NCI-H510A (cell line): ENCODE measurements around the gene GC.
A peak's percentile ranks its signal among the peaks of the same experiment; 100 is the strongest.
"Not testable (repeated sequence)": the region's sequence is repeated elsewhere in the genome, so short reads cannot be mapped to it uniquely, and the experiment has no call there.

Experiments used
- DNase-seq: peaks from one replicate; lab custom pipeline; 2025; lab: John Stamatoyannopoulos, UW

The GC gene

DNA sequence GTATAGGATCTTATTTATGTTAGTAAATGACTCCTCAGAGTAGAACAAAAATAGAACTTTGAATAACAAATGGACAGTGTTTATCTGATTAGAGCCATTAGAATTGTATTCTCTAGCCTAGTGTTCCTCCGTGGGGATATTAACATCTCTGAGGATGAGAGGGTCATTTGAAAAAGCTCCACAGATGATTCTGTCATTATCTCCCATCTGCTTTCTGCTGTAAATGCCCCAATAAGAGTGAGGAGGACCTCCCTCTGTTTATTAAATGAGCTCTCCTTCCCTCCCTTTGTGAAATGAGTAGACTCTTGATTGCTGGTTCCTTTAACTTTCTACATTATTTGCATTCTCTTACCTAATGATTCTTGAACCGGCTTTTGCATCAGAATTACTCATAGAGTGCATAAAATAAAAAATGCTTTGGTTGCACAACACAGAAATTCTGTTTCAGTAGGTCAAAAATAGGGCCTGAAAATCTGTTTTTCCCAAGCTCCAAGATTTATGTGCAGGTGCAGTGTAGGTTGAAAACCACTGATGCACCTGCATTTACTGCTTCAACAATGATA lies 18.0 kb downstream of the GC start:
- no peak for DNase-seq

DNA sequence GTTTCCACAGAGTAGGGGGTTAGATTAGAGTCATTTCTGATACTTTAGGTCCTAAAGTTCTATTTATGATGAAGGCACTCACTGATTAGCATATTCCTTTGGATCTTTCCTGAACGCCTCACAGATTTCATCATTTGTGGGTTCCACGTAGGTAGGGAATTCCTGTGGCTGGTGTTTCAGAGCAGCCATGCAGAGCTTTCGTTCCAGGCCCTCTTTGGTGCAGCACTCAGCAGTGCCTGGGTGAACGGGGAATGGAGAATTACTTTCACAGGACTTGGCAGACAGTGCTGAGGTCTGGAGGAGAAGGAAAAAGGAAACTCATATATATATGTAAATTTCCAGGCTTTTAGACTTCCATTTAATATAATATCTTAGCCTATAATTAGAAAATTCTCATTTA lies 18.5 kb downstream of the GC start:
- no peak for DNase-seq

DNA sequence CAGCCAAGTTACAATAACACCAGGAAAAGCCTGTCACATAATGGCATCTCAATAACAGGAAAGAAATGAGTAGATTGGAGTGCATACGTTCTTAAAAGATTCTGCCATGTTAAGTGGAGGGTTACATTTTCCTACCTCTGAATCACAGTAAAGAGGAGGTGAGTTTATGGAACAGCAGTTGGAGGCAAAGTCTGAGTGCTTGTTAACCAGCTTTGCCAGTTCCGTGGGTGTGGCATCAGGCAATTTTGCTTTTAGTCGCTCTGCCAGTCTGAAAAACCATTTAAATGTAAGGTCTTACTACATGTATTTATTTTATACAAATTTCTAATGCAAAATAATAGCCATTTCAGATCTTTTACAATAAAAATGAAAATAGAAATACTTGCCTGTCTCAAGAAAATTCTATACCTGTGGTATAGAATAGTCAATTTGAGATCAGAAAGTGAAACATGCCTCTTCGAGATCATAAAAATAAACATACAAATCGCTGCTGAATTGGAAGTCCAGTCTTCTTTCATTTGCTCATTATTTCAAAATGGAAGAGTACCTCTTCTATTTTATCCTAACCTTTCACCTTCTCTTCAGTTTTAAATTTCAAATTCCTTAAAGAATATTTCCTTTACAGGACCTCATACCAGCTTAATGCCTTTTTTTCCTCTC lies 31.4 kb downstream of the GC start:
- DNase-seq = no peak

DNA sequence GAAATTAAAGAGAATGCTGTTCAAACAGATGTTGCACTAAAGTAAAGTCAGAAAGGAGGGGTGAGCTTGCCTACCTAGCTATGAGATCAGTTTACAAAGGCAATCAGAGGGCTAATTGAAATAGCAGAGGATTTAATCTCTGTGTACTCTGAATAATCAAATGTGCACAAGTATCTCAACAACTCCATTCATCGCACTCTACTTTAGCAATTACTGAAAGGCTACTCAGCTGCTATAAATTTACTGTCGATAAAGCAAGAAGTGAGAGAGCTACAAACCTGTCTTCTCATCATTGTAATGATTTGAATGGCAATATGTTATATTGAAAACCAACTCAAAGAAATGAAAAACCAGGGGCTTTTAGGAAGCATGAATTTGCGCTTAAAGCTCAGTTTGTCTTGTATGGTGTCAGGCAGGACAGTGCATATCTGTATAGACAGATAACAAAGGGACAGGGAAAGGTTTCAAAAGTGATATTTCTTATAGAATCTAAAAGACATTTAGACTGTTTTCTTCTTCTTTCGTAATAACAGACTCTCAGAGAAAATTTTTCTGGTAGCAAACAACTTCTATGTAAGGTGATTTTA lies 34.8 kb downstream of the GC start:
- DNase-seq = peak; percentile 3

DNA sequence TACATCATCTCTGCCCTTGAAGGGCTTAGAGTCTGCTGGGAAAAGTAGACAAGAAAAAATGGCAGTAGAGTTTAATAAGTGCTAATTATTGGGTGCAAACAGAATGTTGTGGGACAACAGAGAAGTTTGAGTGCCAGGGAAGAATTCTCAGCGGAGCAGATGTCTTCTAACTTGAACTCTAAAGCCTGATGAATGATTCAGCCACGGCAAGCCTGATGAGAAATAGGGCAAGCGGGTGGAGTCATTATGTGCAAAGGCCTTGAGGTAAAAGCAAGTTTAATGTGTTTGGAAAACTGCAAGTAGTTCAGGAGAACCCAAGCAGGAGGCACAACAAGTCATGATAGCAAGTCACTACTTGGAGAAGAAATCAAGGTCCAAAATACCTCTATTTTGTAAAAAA lies 37.5 kb downstream of the GC start:
- no peak for DNase-seq

DNA sequence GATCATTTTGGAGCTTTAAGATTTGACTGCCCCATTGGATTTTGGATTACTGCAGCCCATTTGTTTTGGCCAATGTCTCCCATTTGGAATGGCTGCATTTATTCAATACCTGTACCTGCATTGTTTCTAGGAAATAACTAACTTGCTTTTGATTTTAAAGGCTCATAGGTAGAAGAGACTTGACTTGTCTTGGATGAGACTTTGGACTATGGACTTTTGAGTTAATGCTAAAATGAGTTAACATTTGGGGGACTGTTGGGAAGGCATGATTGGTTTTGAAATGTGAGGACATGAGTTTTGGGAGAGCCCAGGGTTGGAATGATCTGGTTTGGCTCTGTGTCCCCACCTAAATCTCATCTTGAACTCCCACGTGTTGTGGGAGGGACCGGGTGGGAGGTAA lies 45.1 kb downstream of the GC start:
- DNase-seq = not testable (repeated sequence)

DNA sequence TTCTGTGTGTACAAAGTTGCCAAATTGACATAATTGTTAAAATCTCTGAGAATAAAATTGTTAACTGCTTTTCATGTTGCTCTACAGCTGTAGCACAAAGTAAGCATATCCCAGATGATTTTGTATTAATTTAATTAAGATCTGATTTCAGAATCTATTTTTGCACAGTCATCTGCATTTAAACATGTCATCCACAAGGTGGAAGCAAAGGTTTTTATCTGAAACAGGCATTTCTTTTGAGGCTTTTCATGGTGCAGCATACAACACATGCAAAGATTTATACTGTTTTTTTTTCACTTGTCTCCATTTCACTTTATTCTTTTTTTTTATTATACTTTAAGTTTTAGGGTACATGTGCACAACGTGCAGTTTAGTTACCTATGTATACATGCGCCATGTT lies 51.2 kb downstream of the GC start:
- DNase-seq = peak; percentile 8

DNA sequence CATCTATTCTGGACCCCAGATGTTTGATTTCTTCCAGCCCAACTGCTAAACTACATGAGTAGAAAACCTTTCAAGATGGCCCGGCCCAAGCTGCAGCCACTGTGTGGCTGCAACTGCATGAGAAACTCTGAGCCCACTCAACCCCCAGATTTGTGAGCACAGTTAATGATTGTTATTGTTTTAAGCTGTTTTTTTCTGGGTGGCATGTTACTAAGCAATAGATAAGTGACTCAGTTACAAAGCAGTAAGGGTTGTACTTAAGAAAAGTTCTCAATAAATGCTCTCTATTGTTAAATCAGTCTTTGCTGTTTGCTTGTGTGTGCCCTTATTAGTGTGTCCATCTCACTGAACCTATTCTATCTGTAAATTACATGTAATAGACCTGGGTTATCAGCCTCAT lies 51.8 kb downstream of the GC start:
- no peak for DNase-seq

DNA sequence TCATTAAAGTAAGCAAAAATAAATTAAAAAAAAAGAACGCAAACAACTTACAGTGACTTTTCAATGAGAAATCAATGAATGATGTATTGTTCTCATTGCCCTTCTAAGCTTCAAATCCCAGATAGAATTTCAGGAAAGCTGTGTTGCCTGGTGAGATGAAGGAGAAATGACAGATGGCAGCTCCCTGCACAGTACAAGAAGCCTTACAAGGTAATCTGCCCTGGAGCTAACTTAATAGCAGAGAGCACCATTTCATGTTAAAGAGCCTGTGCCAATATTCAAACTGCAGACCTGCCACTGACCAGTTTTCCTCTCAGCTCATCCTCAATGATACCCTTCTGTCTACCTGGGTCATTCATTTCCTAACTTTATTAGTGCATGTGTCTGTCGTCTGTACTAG lies 54.0 kb downstream of the GC start:
- no peak for DNase-seq

DNA sequence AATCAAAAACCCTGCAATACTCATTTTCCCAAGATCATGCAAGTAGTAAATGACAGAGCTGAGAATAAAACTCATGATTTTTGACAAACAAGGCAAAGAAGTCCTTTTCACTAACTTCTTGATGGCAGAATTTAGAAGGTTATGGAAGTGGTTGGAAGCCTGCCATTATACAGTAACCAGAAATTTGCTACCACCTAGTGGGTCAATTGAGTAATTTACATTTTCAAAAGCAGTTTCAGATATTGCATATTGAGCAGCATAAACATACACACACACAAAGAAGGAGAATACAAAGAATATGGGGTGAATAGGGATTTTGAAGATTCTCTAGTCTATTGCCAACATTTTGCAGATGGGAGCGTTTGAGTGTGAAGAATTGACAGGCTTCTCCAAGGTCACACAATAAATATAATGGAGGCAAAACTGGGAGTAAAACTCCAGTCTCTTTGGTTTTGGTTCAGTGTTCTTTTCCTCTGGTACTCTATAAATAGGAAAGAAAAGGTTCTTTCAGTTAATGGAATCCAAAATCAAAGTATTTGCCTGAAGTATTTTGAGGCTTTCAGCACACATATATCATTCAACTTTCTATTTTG lies 70.2 kb downstream of the GC start:
- peak; percentile 5 for DNase-seq

DNA sequence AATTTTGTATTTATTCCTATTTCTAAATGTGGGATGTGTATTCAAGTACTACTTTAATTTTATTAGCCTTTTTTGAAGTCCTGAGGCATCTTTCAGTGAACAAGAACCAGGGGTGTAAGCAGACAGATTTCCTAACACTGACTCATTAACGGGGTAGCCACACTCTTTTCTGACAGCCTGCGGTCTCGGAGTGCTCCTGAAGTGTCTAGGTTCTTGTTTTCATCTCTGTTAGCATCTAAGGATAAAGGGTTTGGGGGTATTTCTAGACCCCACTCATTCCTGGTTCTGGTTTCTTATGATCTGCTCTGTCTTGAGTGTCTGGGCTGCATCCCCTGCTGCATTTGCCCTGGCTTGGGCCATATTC lies 71.9 kb downstream of the GC start:
- no peak for DNase-seq

DNA sequence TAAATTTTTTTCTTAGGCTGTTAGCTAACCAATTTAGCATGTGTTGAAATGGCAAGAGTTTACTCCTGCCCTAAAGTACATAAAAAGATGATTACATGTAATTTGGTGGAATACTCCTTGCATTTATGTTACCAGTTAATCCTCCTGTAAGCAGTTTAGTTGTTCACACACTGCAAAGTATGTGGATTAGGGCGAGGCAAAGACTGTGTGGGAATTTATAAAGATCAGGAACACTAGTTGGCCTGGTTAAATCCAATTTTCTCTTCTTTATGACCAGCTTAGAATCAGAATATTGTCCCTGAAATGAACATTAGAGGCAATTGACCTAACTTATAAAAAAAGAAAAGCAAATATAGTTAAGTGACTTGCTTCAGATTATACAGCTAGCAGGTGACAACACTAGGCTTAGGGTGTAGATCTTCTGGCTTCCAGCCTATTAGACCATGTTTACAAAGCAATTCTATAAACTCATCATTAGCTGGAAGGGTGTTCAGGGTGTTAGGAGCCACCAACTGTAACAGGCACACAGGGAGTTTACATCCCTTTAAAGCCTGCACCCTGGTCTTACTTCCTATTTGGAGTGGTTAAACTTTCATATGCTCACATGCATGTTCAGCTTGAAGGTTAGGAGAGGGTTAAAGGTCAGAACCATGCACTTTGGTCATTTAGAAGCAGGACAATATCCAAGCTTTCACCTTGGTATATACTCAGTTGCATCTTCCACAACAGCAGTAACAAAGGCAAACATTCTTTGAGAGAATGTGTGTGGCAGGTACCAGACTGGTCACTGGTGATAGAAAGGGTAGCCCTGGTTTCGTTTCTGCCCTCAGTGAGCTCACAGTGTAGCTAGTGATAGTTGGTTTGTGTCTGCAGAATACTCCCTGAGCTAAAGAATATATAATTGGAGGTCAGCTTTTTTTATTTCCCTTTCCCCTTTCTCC lies 72.6 kb downstream of the GC start:
- DNase-seq = no peak

DNA sequence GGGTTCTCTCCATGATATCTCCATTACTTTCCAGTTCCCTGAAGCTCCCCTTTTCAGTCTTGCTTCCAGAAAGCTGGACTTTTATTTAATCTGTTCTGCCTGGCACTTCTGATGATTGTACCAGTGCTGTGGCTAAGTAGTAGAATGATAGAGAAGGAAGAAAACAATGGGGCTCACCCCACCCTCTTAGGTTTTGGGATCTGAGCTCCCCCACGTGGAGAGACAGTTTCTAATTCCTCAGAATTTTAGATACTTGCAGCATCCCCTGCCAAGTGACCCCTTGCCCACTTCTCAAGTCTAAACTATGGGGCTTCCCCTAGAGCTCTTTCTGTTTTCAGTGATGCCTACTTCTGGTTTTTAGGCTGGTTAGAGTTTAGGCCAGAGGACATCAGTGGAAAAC lies 73.9 kb downstream of the GC start:
- DNase-seq = no peak

DNA sequence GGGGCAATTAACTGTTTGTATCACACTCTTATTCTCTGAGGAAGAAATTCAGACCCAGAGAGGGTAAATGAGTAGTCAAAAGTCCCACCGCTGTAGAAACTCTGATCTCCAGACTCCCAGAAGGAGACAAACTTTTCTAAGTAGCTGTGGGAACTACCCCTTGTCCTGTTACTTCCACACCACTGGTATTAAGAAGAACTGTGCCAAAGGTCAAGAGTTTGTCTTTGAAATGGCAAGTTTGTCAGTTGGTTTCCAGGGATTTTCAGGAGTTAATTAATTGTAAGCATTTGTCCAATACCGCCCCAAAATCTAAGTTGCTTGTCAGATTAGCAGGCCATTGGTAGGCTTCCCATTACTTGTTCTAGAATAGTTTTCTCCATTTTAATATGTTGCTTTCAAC lies 85.7 kb downstream of the GC start:
- no peak for DNase-seq

DNA sequence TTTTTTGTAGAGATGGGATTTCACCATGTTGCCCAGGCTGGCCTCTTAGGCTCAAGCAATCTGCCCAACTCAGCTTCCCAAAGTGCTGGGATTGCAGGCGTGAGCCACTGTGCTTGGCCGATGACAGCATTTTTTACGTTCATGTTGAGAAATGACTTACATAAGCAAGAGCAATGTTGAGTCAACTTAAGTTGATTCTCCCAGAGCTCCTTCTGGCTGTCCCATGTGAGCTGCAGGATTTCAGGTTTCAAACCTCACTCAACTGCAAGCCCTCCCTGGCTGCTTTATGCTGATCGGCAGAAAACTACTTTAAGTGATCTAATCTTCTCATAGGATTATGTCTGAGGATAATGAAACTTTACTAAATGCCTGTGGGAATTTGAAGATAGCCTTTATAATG lies 86.8 kb downstream of the GC start:
- no peak for DNase-seq

DNA sequence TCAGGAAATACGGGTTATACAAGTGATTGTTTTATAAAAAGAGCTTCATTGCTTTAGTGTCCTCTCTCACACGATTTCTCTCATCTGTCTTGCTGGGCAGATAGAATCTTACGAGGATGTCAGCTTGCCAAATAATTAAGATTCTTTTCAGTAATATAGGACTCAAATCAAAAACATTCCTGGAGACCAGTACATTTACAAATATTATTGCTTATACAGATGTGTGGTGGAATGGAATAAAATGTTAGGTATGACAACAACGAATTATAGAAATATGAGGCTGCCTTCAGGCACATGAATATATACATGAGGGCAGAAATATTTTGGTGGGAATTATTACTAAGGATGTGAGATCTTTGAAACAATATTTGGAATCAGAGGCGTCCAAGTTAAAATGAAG lies 88.9 kb downstream of the GC start:
- DNase-seq = no peak

DNA sequence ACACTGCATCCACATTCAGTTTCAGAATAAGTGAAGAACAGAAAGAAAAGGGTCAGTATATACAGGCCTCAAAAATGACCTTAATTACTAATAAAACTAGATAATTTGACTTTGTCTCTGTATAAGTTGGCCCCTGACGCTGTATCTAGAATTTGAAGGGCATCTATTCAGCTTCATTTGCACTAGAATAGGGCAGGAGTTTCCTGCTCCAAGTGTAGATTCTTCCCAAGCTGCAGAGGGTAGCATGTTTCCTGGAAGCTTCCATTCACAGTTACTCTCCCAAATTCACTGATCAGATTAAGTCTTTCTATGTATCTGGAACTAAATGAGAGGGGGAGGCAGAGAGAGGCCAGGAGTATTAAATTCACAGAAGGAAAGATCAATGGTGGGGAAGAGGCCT lies 90.9 kb downstream of the GC start:
- DNase-seq = no peak

DNA sequence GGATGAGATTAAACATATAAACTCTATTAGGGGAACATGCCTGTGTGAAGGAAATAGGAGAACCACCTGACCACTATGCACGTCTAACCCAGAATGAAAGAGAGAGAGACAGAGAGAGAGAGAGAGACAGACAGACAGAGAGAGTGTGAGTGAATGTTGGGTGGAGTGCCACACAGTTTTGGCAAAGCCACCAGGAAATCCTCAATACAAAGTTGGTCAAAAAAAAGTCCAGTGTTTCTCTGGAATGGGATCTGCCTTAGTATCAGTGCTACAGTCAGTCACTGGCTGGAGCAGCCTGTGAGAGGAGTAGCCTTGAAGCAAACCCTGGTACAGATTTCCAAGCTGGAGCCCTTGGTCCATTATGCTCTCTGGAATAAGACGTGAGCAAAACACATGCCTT lies 91.7 kb downstream of the GC start:
- no peak for DNase-seq
